ENCODE results near the gene TDRD3. TPM values are rescaled to one million over a fixed set of nuclear protein-coding genes. Genes with fewer than 3 reads are reported as not detected.
"Not testable (repeated sequence)": the region's sequence is repeated elsewhere in the genome, so short reads cannot be mapped to it uniquely, and the experiment has no call there.

The TDRD3 gene
- total RNA-seq, 1 donor from 2014 or later = 22.5 TPM

DNA sequence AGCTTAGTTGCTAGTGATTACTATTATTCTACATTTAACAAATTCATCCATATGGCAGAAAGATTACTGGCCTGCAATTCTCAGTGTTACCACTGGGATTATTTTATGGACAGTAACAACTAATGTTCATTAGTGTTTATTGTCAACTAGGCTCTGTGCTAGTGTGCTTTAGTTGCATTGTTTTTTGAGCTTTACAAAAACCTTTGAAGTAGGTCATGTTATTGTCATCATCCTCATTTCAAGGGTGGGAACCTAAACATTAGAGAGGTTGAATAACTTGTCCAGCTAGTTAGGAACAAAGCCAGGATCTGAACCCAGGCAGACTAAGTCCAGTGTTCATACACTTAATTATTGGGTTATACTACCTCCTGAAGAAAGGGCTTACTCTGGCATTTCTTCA lies 27.8 kb upstream of the TDRD3 start:
- ChIA-PET POLR2A (no interaction called here), CTCF (interaction anchor here (0.7 to 1.5 kb wide), 2 partner anchors 9 to 35 kb away, joined by 3 to 4 read pairs; no protein-coding TSS in a partner anchor)
- H3K27me3 Mint-ChIP-seq = peaks cover 5% of the 10 kb centered on the region
- no peak overlapping the region for H3K27ac Mint-ChIP-seq
- DNase-seq (no peak), ATAC-seq (ENCODE audit: low read depth) (no peak)
- H3K4me1 Mint-ChIP-seq = no peaks in the 10 kb centered on the region
- H3K4me3 Mint-ChIP-seq = no peak overlapping the region
- intact Hi-C loops (cut with micrococcal nuclease) = no loop called here
- TF ChIP-seq, protein P1, sequence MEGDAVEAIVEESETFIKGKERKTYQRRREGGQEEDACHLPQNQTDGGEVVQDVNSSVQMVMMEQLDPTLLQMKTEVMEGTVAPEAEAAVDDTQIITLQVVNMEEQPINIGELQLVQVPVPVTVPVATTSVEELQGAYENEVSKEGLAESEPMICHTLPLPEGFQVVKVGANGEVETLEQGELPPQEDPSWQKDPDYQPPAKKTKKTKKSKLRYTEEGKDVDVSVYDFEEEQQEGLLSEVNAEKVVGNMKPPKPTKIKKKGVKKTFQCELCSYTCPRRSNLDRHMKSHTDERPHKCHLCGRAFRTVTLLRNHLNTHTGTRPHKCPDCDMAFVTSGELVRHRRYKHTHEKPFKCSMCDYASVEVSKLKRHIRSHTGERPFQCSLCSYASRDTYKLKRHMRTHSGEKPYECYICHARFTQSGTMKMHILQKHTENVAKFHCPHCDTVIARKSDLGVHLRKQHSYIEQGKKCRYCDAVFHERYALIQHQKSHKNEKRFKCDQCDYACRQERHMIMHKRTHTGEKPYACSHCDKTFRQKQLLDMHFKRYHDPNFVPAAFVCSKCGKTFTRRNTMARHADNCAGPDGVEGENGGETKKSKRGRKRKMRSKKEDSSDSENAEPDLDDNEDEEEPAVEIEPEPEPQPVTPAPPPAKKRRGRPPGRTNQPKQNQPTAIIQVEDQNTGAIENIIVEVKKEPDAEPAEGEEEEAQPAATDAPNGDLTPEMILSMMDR (IDR thresholded peaks at IDR 0.05) = no peak
- no peaks in the 10 kb centered on the region for H3K9me3 Mint-ChIP-seq
- no peaks in the 10 kb centered on the region for H3K36me3 Mint-ChIP-seq (ENCODE audit: low read depth)

DNA sequence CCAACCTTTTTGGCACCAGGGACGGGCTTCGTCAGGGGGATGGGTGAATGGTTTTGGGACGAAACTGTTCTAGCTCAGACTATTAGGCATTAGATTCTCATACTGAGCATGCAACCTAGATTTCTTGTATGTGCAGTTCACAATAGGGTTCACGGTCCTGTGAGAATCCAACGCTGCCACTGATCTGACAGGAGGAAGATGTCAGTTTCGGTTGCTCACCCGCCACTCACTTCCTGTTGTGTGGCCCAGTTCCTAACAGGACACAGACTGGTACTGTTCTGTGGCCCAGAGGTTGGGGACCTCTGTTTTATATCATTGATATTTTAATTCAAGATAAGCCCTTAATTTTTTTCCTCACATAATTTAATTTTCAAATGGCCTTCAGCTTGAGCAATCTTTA lies 26.7 kb upstream of the TDRD3 start:
- no peak overlapping the region for H3K4me3 Mint-ChIP-seq
- DNase-seq (no peak), ATAC-seq (ENCODE audit: low read depth) (no peak)
- intact Hi-C loops (cut with micrococcal nuclease) = no loop called here
- H3K9me3 Mint-ChIP-seq = no peaks in the 10 kb centered on the region
- TF ChIP-seq, protein P1 (IDR thresholded peaks at IDR 0.05) = no peak
- H3K36me3 Mint-ChIP-seq (ENCODE audit: low read depth) = no peaks in the 10 kb centered on the region
- peaks cover 5% of the 10 kb centered on the region for H3K27me3 Mint-ChIP-seq
- CTCF ChIA-PET = no interaction called here
- POLR2A ChIA-PET = no interaction called here
- no peaks in the 10 kb centered on the region for H3K4me1 Mint-ChIP-seq
- no peak overlapping the region for H3K27ac Mint-ChIP-seq

DNA sequence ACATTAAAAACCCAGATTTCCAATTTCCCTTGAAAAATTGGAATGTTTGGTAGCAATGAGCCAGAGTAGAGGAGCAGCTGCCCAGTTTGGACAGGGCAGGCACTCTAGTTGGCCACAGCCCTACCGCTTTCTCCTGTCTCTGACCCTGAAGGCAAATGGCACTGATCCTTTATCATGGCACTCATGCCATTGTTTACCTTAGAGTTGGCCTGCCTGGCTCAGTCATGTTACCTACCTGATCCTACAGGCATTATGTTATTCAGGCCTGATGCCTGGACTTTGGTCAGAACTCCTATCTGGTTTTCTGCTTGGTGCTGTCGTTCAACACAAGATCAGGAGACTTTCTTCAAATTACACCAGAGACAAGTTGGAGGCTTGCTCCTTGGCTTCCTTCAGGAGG lies 24.9 kb upstream of the TDRD3 start:
- intact Hi-C loops (cut with micrococcal nuclease) = no loop called here
- ChIA-PET POLR2A (no interaction called here), CTCF (no interaction called here)
- TF ChIP-seq, protein P1 (IDR thresholded peaks at IDR 0.05) = no peak
- DNase-seq (no peak), ATAC-seq (ENCODE audit: low read depth) (no peak)
- H3K4me3 Mint-ChIP-seq = no peak overlapping the region
- no peaks in the 10 kb centered on the region for H3K4me1 Mint-ChIP-seq
- no peak overlapping the region for H3K27ac Mint-ChIP-seq
- peaks cover 5% of the 10 kb centered on the region for H3K27me3 Mint-ChIP-seq
- H3K9me3 Mint-ChIP-seq = no peaks in the 10 kb centered on the region
- no peaks in the 10 kb centered on the region for H3K36me3 Mint-ChIP-seq (ENCODE audit: low read depth)

DNA sequence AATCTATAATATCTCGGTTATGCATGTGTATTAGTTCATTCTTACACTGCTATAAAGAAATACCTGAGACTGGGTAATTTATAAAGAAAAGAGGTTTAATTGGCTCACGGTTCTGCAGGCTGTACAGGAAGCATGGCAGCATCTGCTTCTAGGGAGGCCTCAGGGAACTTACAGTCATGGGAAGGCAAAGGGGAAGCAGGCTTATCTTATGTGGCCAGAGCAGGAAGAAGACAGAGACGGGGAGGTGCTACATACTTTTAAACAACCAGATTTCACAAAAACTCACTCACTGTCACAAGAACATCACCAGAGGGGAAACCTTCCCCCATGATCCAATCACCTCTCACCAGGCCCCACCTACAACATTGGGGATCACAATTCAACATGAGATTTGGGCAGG lies 17.7 kb upstream of the TDRD3 start:
- H3K36me3 Mint-ChIP-seq (ENCODE audit: low read depth); intact Hi-C loops (cut with micrococcal nuclease); H3K4me1 Mint-ChIP-seq; H3K27ac Mint-ChIP-seq; H3K9me3 Mint-ChIP-seq; CTCF ChIA-PET; H3K4me3 Mint-ChIP-seq; POLR2A ChIA-PET; ATAC-seq (ENCODE audit: low read depth); DNase-seq; H3K27me3 Mint-ChIP-seq: not testable (repeated sequence)

DNA sequence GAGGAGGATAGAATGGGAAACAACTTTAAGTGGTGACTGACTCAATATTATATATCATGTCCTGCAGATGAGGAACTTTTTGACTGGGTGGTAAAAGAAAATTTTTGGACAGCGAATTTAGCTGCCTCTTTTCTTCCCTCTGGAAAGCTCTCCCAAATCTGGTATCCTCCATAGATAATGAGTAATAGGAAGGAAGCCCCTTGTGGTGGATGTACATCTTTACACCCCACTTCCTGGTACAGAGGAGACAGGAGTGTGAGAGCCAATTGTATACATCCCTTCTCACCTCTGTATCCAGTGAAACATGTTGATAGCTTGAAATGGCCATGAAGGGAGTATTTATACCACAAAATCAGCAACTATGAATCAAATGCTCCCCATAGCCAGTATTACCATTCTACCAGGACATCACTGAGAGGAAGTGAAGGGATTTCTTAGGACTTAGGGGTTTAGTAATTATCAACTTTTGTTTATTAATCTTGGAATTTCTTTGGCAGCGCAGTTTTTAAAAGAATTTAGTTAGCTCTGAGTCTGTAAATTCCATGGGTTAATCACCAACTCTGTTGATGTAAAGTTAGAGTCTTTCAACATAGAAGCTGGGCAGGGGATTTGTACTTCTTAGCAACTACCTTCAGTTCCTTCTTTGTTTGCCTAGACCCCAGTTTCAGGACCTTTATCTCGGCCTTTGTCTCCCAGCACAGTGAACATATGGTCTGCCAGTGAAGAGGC lies 17.0 kb upstream of the TDRD3 start:
- peaks cover 7% of the 10 kb centered on the region for H3K27me3 Mint-ChIP-seq
- no peaks in the 10 kb centered on the region for H3K9me3 Mint-ChIP-seq
- no peak for DNase-seq
- no peak overlapping the region for H3K4me3 Mint-ChIP-seq
- ATAC-seq (ENCODE audit: low read depth) = no peak
- no peak overlapping the region for H3K27ac Mint-ChIP-seq
- POLR2A ChIA-PET = no interaction called here
- intact Hi-C loops (cut with micrococcal nuclease) = no loop called here
- CTCF ChIA-PET = no interaction called here
- H3K4me1 Mint-ChIP-seq = no peaks in the 10 kb centered on the region
- TF ChIP-seq, protein P1 (IDR thresholded peaks at IDR 0.05) = no peak
- H3K36me3 Mint-ChIP-seq (ENCODE audit: low read depth) = no peaks in the 10 kb centered on the region

DNA sequence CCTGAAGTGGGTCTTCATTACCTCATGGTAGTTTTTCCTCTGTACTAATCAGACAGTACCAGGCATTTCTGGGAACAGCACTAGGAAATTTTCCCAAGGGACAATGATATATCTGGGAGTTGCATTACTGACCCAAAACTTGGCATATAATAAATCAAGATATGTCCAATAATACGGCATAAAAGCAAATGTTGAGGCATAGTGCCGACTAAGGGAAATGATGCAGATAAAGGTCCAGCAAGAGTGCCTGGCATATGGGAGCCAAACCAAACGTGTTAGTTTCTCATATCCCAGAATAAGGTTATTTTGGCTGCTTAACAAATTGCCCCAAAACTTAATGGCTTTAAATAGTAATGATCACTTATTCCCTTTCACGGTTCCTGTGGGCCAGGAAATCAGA lies 12.1 kb upstream of the TDRD3 start:
- intact Hi-C loops (cut with micrococcal nuclease) = no loop called here
- Mint-ChIP-seq H3K9me3 (no peaks in the 10 kb centered on the region), H3K27ac (no peak overlapping the region), H3K4me3 (no peak overlapping the region), H3K4me1 (no peaks in the 10 kb centered on the region), H3K36me3 (ENCODE audit: low read depth) (no peaks in the 10 kb centered on the region), H3K27me3 (peaks cover 14% of the 10 kb centered on the region)
- CTCF ChIA-PET = no interaction called here
- DNase-seq = no peak
- ATAC-seq (ENCODE audit: low read depth) = no peak
- POLR2A ChIA-PET = no interaction called here
- TF ChIP-seq, protein P1 (IDR thresholded peaks at IDR 0.05) = no peak

All from activated B cell treated with CpG ODN at 0.5 μM for 24 hours (primary cell).